SIG-M5 treated with dmso at 0.1 percent for 504 hours (cell line): ENCODE data around the gene P2RY8.

Experiments used
- DNase-seq: peaks from one replicate; lab custom pipeline; 2025; ENCODE audit not compliant: unreplicated experiment; lab: John Stamatoyannopoulos, UW

P2RY8 gene

GRCh38 chrX:1420371-1420770 lies 116.6 kb downstream of the P2RY8 start:
- no peak for DNase-seq

GRCh38 chrX:1419545-1420355 lies 117.2 kb downstream of the P2RY8 start:
- no peak for DNase-seq

GRCh38 chrX:1418901-1419544 lies 118.0 kb downstream of the P2RY8 start:
- no peak for DNase-seq

- DNase-seq: no peak
Measured at GRCh38 chrX:1417921-1418771, 118.8 kb downstream of the P2RY8 start.

- no peak for DNase-seq
Measured at GRCh38 chrX:1416965-1417760, 119.8 kb downstream of the P2RY8 start.

- DNase-seq: no peak
Measured at GRCh38 chrX:1416327-1416784, 120.6 kb downstream of the P2RY8 start.
